T-helper 1 cell treated with Interleukin-12 subunit alpha and Interleukin-12 subunit beta and Interleukin-4 antibody, amounts not matched to agents 30 μg/mL and 1 μg/mL, for 36 hours (primary cell): ENCODE results near the gene PLA2G2F.

Experiments
- H3K27ac Mint-ChIP-seq: one replicate; pipeline ENCODE4 v1.8.0; 2021; ENCODE audit warnings: mild to moderate bottlenecking, mixed read lengths
- H3K27me3 Mint-ChIP-seq: one replicate; pipeline ENCODE4 v1.8.0; 2021; ENCODE audit warnings: low read depth, mixed read lengths
- H3K36me3 Mint-ChIP-seq: one replicate; pipeline ENCODE4 v1.8.0; 2021; ENCODE audit warnings: low read depth, mixed read lengths
- H3K4me1 Mint-ChIP-seq: one replicate; pipeline ENCODE4 v1.8.0; 2021; ENCODE audit warnings: low read depth, mixed read lengths
- H3K4me3 Mint-ChIP-seq: one replicate; pipeline ENCODE4 v1.8.0; 2021; ENCODE audit warnings: mild to moderate bottlenecking, moderate library complexity, mixed read lengths
- H3K9me3 Mint-ChIP-seq: one replicate; pipeline ENCODE4 v1.8.0; 2021; ENCODE audit warnings: mixed read lengths

PLA2G2F gene

GRCh38 chr1:20147846-20148570, 8.9 kb downstream of the PLA2G2F start:
- Mint-ChIP-seq H3K9me3 (no peaks in the 10 kb centered on the region), H3K36me3 (no peaks in the 10 kb centered on the region), H3K4me3 (no peak overlapping the region), H3K27ac (no peak overlapping the region), H3K27me3 (no peaks in the 10 kb centered on the region), H3K4me1 (peaks cover 4% of the 10 kb centered on the region)

- Mint-ChIP-seq H3K27me3 (no peaks in the 10 kb centered on the region), H3K27ac (no peak overlapping the region), H3K4me1 (peaks cover 4% of the 10 kb centered on the region), H3K9me3 (no peaks in the 10 kb centered on the region), H3K36me3 (no peaks in the 10 kb centered on the region), H3K4me3 (no peak overlapping the region)
Measured at GRCh38 chr1:20148571-20149500, 9.7 kb downstream of the PLA2G2F start.

GRCh38 chr1:20149601-20150325, 10.6 kb downstream of the PLA2G2F start:
- Mint-ChIP-seq H3K27me3 (no peaks in the 10 kb centered on the region), H3K9me3 (no peaks in the 10 kb centered on the region), H3K36me3 (no peaks in the 10 kb centered on the region), H3K27ac (no peak overlapping the region), H3K4me1 (peaks cover 9% of the 10 kb centered on the region), H3K4me3 (no peak overlapping the region)

GRCh38 chr1:20150326-20150705, 11.2 kb downstream of the PLA2G2F start:
- Mint-ChIP-seq H3K27me3 (no peaks in the 10 kb centered on the region), H3K9me3 (no peaks in the 10 kb centered on the region), H3K27ac (no peak overlapping the region), H3K36me3 (no peaks in the 10 kb centered on the region), H3K4me3 (no peak overlapping the region), H3K4me1 (peaks cover 11% of the 10 kb centered on the region)

- no peak overlapping the region for H3K4me3 Mint-ChIP-seq
- no peak overlapping the region for H3K27ac Mint-ChIP-seq
- H3K9me3 Mint-ChIP-seq = no peaks in the 10 kb centered on the region
- H3K36me3 Mint-ChIP-seq = no peaks in the 10 kb centered on the region
- peaks cover 11% of the 10 kb centered on the region for H3K4me1 Mint-ChIP-seq
- no peaks in the 10 kb centered on the region for H3K27me3 Mint-ChIP-seq
Measured at GRCh38 chr1:20150969-20151368, 11.8 kb downstream of the PLA2G2F start.

GRCh38 chr1:20151906-20152598, 12.9 kb downstream of the PLA2G2F start:
- no peaks in the 10 kb centered on the region for H3K36me3 Mint-ChIP-seq
- peaks cover 11% of the 10 kb centered on the region for H3K4me1 Mint-ChIP-seq
- H3K9me3 Mint-ChIP-seq = no peaks in the 10 kb centered on the region
- peak overlapping the region; percentile 78 for H3K4me3 Mint-ChIP-seq
- no peaks in the 10 kb centered on the region for H3K27me3 Mint-ChIP-seq
- peak overlapping the region; percentile 49 for H3K27ac Mint-ChIP-seq

- no peaks in the 10 kb centered on the region for H3K9me3 Mint-ChIP-seq
- no peaks in the 10 kb centered on the region for H3K27me3 Mint-ChIP-seq
- H3K27ac Mint-ChIP-seq = peak overlapping the region; percentile 49
- H3K36me3 Mint-ChIP-seq = no peaks in the 10 kb centered on the region
- H3K4me1 Mint-ChIP-seq = peaks cover 11% of the 10 kb centered on the region
- peak overlapping the region; percentile 78 for H3K4me3 Mint-ChIP-seq
Measured at GRCh38 chr1:20152599-20152930, 13.4 kb downstream of the PLA2G2F start.

- H3K27me3 Mint-ChIP-seq = no peaks in the 10 kb centered on the region
- no peak overlapping the region for H3K4me3 Mint-ChIP-seq
- H3K9me3 Mint-ChIP-seq = no peaks in the 10 kb centered on the region
- H3K4me1 Mint-ChIP-seq = peaks cover 11% of the 10 kb centered on the region
- H3K36me3 Mint-ChIP-seq = no peaks in the 10 kb centered on the region
- H3K27ac Mint-ChIP-seq = peak overlapping the region; percentile 49
Measured at GRCh38 chr1:20153000-20153418, 13.9 kb downstream of the PLA2G2F start.

- Mint-ChIP-seq H3K27ac (peak overlapping the region; percentile 70), H3K4me3 (peak overlapping the region; percentile 43), H3K4me1 (peaks cover 11% of the 10 kb centered on the region), H3K27me3 (no peaks in the 10 kb centered on the region), H3K9me3 (peaks cover 5% of the 10 kb centered on the region), H3K36me3 (no peaks in the 10 kb centered on the region)
Measured at GRCh38 chr1:20154301-20154831, 15.2 kb downstream of the PLA2G2F start.

GRCh38 chr1:20158358-20159070, 19.4 kb downstream of the PLA2G2F start:
- H3K27me3 Mint-ChIP-seq = no peaks in the 10 kb centered on the region
- H3K9me3 Mint-ChIP-seq = peaks cover 21% of the 10 kb centered on the region
- H3K4me3 Mint-ChIP-seq = no peak overlapping the region
- no peaks in the 10 kb centered on the region for H3K36me3 Mint-ChIP-seq
- H3K4me1 Mint-ChIP-seq = peaks cover 7% of the 10 kb centered on the region
- H3K27ac Mint-ChIP-seq = no peak overlapping the region

- no peaks in the 10 kb centered on the region for H3K4me1 Mint-ChIP-seq
- H3K9me3 Mint-ChIP-seq = peaks cover 21% of the 10 kb centered on the region
- H3K27ac Mint-ChIP-seq = no peak overlapping the region
- peaks cover 1% of the 10 kb centered on the region for H3K36me3 Mint-ChIP-seq
- peaks cover under 1% of the 10 kb centered on the region for H3K27me3 Mint-ChIP-seq
- no peak overlapping the region for H3K4me3 Mint-ChIP-seq
Measured at GRCh38 chr1:20160034-20160433, 20.9 kb downstream of the PLA2G2F start.

GRCh38 chr1:20164694-20165202, 25.6 kb downstream of the PLA2G2F start:
- Mint-ChIP-seq H3K27me3 (peaks cover 5% of the 10 kb centered on the region), H3K4me3 (no peak overlapping the region), H3K36me3 (peaks cover 1% of the 10 kb centered on the region), H3K27ac (no peak overlapping the region), H3K4me1 (peaks cover 3% of the 10 kb centered on the region), H3K9me3 (peaks cover 19% of the 10 kb centered on the region)

- Mint-ChIP-seq H3K9me3 (peaks cover 19% of the 10 kb centered on the region), H3K36me3 (peaks cover 1% of the 10 kb centered on the region), H3K4me3 (no peak overlapping the region), H3K27ac (no peak overlapping the region), H3K27me3 (peaks cover 5% of the 10 kb centered on the region), H3K4me1 (peaks cover 5% of the 10 kb centered on the region)
Measured at GRCh38 chr1:20165522-20165951, 26.4 kb downstream of the PLA2G2F start.
